Suprapubic skin (tissue), 4 donors: Measurements from ENCODE around the gene ACSF2.

Source experiments
- EP300 ChIP-seq: sonication (generic); formaldehyde crosslinking; IDR thresholded peaks from one replicate; pipeline ENCODE4 v1.6.1; 2017; ENCODE audit warnings: antibody characterized with exemption
- POLR2A ChIP-seq, 2 donors: fragments of 450-650 bp; IDR thresholded peaks; one replicate each; pipeline ENCODE4 v1.6.1; 2017; ENCODE audit warnings: antibody characterized with exemption in 2 of 2, mild to moderate bottlenecking in 2 of 2, moderate library complexity in 2 of 2
- POLR2AphosphoS5 ChIP-seq, 3 donors: sonication (generic); formaldehyde crosslinking; IDR thresholded peaks; one replicate each; pipeline ENCODE4 v1.6.1; 2017; ENCODE audit warnings: antibody characterized with exemption in 3 of 3
- TF ChIP-seq, protein P1 (sequence below), 2 donors: fragments of 200-600 bp in 1 of 2; fragments of 450-650 bp in 1 of 2; sonication (generic) in 1 of 2; IDR thresholded peaks; one replicate each; pipeline ENCODE4 v1.5.1; 2016 to 2019; ENCODE audit warnings: antibody characterized with exemption in 2 of 2, mild to moderate bottlenecking in 1 of 2, moderate library complexity in 1 of 2

DNA sequence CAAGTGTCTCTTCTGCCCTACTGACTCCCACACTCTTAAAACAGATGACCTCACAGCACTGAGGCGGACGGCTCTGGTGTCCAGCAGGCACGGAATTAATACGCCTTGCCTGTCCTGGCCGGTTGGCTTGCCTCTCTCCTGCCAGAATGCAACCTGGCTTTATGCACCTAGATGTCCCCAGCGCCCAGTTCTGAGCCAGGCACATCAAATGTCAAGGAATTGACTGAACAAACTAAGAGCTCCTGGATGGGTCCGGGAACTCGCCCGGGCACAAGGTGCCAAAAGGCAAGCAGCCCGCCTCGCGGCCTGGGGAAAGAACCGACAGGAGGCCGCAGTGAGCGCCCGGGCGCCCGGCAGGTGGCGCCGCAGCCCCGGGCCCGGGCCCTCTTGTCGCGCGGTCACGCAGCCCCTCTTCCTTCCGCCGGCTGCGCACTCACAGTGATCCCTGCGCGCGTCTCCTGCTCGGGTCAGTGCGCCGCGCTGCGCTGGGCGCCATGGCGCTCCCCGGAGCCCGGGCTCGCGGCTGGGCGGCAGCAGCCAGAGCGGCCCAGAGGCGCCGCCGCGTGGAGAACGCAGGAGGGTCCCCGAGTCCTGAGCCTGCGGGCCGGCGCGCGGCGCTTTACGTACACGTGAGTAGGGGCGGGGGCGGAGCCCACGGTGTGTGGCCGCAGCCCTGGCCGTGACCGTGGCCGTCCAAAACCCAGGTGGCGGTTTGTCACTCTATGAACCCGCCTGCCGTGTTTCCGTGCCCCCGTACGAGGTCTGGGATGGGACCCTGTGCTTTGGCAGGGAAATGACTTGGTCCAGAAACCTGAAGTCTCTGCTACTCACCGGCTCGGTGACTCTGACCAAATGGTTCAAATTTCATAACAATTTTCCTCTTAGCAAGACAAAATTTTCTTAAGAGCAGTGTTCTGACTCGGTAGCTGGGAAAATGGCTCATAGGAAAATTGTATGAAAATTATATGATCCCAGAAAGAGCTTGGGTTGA is 52.7 kb downstream of the ACSF2 start, which contains the start of gene RSAD1:
- TF ChIP-seq, protein P1, sequence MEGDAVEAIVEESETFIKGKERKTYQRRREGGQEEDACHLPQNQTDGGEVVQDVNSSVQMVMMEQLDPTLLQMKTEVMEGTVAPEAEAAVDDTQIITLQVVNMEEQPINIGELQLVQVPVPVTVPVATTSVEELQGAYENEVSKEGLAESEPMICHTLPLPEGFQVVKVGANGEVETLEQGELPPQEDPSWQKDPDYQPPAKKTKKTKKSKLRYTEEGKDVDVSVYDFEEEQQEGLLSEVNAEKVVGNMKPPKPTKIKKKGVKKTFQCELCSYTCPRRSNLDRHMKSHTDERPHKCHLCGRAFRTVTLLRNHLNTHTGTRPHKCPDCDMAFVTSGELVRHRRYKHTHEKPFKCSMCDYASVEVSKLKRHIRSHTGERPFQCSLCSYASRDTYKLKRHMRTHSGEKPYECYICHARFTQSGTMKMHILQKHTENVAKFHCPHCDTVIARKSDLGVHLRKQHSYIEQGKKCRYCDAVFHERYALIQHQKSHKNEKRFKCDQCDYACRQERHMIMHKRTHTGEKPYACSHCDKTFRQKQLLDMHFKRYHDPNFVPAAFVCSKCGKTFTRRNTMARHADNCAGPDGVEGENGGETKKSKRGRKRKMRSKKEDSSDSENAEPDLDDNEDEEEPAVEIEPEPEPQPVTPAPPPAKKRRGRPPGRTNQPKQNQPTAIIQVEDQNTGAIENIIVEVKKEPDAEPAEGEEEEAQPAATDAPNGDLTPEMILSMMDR (IDR thresholded peaks at IDR 0.05), result peak; percentile 69 to 98
- TF ChIP-seq POLR2A (IDR thresholded peaks at IDR 0.05) (peak; percentile 59 to 90), POLR2AphosphoS5 (IDR thresholded peaks at IDR 0.05) (peak in 1 of 3 donors; percentile 13), EP300 (no peak)
